DMS 273 treated with DMSO at 0.1 percent for 48 hours (cell line): ENCODE measurements around the gene MRPL23.

Source experiments
- DNase-seq: peaks from one replicate; lab custom pipeline; 2025; lab: John Stamatoyannopoulos, UW

The MRPL23 gene

DNA sequence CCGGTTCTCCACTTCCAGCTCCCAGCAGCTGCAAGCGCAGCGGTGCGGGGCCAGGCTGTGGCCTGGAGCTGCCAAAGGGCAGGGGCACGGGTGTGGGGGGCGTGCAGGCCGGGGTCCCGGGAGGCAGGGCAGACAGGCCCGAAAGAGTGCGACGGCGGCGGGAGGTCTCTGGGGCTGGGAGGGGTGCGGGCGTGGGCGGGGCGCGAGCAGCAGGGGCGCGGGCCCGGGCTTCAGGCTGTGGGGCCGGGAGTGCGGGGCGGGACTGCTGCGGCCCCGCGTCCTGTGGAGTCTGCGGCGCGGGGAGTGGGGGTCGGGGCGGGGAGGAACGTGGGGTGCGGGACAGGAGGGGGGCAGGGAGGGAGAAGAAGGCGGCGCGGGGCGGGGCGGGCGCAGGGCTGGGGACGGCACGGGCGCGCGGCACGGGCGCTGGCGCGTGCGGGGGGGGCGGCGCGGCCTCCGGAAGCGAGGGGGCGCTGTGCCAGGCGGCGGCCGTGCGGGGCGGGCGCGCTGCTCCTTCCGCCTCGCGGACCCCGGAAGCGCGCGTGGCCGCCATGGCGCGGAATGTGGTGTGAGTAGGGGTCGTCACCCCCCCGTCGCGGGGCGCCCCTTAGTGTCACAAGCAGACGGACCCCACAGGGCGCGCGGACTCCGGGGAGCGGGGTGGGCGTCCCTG, at the start of gene MRPL23:
TSS of gene MRPL23 (plus strand) at position 521 of the 673 bp plus-strand sequence. CDS start at position 552, 31 bp downstream.
- DNase-seq = no peak

GRCh38 chr11:1899090-1899489, 48.0 kb upstream of the MRPL23 start:
- DNase-seq = no peak

DNA sequence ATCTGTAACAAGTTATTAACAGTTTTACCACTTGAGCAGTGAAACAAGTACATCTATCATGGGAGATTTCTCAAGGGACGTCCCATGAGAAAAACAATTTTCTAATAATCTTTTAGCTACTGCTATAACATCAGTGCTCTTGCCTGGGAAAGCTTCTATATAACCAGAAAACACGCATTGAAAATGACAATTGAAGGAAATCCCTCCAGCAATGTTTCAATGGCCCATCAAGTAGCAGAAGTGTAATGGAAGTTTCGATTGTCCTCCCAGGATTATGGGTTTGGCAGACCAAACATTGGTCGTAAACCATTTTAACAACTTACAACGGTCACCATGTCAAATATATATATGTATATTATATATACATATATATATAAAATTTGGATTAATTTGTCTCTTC, 47.4 kb upstream of the MRPL23 start:
- DNase-seq = no peak

DNA sequence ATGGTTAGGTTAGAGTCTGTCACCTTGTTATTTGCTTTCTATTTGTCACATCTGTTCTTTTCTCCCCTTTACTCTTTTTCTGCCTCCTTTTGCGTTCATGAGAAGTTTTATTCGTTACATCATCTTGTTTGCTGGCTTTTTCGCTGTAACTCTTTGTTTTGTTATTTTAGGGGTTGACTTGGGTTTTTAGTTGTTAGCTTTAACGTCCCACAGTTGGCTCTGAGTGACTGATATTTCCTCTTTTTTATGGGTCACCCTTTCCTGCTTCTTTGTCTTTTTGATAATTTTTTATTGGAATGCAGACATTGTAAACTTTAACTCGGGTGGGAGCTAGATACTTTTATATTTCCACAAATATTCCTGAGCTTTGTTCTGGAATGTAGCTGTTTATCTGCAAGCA, 41.0 kb upstream of the MRPL23 start:
- no peak for DNase-seq

DNA sequence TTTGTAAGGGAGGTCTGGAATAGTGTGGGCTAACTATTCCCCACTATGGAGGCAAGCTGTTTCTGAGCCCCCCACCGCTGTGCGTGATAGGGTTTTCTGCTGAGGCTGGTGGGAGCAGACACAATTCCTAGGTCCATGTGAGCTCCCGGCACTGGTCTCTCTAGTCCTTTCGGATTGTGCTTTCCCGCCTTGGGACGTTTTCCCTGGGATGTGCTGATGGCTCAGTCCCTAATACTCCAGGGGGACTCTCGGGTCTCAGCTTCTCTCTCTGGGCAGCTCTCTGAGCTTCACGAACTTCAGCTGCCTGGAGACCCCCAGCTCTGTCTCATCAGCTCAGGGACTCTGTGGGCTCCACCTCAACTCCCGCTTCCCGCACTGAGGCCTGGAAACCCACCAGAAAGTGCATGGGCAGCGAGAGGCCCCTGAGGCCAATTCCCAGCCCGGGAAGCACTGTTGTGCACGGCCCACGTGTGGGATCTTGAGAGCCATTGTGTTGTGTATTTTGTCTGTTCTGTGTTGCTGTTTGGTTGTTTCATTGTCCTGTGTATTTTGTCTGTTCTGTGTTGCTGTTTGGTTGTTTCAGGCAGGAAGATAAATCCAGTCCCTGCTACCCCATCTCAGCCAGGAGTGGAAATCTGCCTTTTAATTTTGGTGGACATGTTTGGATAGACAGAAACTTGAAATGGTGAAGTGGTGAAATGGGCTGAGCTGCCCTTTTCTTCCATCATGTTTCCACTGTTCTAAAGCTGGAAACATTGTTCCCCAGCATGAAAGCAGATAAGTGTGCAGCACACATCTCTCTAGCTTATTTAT, 40.3 kb upstream of the MRPL23 start:
- DNase-seq = no peak

- DNase-seq = no peak
Observed at GRCh38 chr11:1908618-1909017, 38.5 kb upstream of the MRPL23 start.

- DNase-seq = no peak
Observed at GRCh38 chr11:1909524-1909923, 37.6 kb upstream of the MRPL23 start.

- no peak for DNase-seq
Observed at GRCh38 chr11:1912289-1912878, 34.7 kb upstream of the MRPL23 start.

DNA sequence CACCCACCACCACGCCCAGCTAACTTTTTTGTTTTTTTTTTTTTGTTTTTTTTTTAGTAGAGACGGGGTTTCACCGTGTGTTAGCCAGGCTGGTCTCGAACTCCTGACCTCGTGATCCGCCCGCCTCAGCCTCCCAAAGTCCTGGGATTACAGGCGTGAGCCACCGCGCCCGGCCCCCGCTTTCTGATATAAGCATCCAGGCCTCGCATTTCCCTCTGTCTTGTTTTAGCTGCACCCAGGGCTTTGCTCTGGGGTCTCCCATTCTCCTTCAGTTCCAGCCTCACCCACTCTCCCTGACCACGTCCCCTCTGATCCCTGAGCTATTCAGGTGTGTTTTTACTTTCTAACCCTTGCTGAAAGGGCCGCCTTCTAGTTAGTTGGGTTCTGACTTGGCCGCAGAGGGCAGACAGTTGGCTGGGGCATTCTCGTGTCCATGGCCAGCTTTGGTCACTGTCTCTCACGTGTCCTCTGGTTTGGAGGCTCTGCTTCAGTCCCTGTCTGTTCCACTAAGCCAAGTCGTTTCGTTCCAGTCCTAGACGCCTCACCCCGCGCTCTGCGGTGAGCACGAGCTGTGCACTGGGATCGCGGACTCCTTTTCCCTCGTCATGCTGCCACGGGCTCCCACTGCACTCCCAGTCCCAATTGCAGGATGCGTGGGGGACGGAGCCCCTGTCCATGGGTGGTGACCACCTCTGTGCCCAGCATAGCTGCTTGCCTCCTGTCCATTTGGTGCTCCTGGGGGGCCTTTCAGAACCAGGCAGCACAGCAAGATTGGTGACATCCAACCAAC, 33.7 kb upstream of the MRPL23 start:
- no peak for DNase-seq

- no peak for DNase-seq
Observed at GRCh38 chr11:1915795-1916131, 31.4 kb upstream of the MRPL23 start.

GRCh38 chr11:1916132-1916985, 30.8 kb upstream of the MRPL23 start:
- DNase-seq = no peak

GRCh38 chr11:1916986-1917522, 30.1 kb upstream of the MRPL23 start:
- no peak for DNase-seq

GRCh38 chr11:1917523-1918435, 29.4 kb upstream of the MRPL23 start:
- DNase-seq = no peak

DNA sequence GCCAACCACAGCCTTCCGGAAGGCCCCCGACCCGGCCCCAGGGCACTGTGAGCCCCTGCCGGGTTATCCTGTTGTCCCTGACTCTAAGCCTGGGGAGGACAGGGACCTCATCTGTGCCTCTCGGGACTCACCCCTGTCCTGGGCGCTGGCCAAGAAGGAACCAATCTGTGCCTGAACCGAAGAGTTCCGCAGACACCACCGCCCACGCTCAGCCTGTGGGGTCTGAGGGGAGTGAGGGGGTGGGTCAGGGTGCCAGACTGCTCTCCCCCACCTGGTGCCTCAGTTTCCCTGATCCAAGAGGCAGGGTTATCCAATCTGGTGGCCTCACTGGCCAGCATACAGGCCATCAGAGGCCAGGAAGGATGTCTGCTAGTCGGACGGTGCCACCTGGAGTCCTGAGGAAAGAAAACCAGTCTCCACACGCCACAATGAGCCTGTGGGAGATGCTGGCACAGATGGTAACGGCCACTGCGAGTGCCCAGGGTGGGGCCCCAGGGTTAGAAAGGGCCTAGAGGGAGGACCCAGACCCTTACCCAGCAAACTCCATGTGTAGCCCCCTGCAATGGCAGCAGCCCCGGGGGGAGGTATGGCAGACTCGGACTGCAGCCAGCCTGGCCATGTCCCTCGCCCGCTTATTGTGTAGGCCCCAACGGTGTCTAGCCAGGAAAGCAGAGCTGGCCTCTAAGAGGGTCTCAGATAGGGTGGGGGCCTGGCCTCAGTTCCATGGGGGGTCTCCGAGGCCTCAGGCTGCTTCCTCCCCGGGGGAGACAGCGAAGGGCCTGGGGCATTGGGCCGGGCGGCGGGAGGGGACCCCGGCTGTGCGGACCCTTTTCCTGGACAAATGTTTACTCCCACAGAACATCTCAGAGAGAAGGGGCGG, 28.5 kb upstream of the MRPL23 start:
- DNase-seq = no peak

DNA sequence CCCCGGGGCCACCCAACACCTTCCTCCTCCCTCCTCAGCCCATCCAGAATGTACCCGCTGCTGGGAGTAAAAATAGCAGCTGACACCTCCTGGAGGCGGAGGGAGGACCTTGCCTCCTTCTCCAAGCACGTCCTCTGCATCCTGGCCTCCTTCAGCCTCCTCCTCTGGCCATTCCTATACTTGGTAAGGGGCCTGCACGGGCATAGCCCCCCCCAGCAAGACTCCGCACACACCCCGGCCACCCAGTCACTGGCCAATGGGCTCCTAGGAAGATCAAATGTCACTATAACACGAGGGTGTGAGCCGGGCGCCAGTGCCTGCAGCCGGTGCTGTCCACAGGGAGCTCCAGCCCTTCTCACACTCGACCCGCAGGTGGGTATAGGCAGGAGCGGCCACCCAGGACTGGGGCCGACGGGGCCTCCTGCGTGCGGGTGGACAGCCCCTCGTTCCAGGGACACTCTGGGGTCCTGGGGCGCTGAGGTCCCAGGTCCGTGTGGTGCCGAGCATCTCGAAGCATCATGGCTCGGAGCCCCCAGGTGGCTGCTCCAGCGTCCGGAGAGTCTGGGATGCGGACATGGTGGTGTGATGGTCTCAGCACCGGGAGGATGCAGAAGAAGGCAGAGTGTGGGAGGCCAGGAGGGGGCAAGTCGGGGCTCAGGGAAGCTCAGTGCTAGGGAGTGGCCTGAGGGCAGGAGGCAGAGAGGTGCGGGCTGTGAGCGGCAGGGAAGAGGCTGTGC, 27.6 kb upstream of the MRPL23 start, which contains the start of gene TNNT3:
TSS of gene TNNT3 (plus strand) at position 313 of the 737 bp plus-strand sequence. CDS start 3,172 bp downstream, outside the sequence.
- DNase-seq = no peak

GRCh38 chr11:1920128-1920908, 26.8 kb upstream of the MRPL23 start:
- no peak for DNase-seq

DNA sequence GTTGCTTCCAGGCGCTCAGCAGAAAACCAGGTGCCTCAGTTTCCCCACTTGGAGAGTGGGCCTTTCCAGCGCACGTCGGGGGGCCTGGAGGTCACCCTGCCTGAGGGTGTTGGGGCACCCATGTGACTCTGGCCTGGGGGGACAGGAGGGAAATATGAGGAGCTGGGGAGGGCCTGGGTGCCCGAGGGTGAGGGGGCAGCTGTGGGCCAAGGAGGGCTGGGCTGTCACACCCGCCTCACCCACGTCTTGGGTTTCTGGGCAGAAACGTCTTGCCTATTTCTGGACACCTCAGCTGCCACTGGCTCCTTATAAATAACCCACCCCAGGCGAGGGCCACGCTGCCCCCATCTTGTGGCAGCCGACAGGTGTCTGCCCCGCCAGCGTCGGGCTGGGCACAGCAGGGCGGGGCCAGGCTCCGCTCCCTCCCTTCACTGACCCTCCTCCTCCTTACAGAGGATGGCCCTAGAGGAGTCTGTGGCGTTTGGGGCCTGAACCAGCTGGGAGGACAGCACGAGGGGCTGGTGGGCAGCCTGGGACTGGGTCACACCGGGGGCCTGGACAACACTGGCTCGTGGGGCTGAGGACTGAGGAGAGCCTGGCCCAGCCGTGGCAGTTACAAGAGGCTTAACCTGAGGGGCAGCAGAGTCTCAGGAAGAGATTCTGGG, 26.1 kb upstream of the MRPL23 start:
- no peak for DNase-seq
